ENCODE data around the gene HRH4.

DNA sequence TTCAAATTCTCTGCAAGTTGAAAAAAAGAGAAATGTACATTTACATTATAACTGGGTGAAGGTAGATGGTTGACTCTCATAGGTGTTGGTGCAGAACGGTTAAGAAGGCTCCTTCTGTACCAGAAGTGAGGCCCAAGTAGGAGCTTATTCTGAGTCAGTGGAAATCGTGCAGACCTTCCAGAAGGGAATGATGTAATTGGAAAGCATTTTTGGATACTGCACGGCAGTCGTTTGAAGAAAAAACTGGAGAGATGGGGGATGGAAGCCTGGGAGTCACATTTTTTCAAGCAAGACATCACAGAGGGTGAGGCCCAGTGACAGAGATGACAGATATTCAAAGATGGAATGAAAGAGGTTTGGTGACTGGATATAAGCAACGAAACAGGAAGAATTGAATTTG, 39.4 kb downstream of the HRH4 start:
- TF ChIP-seq, protein P1, sequence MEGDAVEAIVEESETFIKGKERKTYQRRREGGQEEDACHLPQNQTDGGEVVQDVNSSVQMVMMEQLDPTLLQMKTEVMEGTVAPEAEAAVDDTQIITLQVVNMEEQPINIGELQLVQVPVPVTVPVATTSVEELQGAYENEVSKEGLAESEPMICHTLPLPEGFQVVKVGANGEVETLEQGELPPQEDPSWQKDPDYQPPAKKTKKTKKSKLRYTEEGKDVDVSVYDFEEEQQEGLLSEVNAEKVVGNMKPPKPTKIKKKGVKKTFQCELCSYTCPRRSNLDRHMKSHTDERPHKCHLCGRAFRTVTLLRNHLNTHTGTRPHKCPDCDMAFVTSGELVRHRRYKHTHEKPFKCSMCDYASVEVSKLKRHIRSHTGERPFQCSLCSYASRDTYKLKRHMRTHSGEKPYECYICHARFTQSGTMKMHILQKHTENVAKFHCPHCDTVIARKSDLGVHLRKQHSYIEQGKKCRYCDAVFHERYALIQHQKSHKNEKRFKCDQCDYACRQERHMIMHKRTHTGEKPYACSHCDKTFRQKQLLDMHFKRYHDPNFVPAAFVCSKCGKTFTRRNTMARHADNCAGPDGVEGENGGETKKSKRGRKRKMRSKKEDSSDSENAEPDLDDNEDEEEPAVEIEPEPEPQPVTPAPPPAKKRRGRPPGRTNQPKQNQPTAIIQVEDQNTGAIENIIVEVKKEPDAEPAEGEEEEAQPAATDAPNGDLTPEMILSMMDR (optimal IDR thresholded peaks at IDR 0.05 in 1 of 3, IDR thresholded peaks at IDR 0.05 in 1 of 3, conservative IDR thresholded peaks at IDR 0.05 in 1 of 3; ENCODE audit: extremely low read depth in 1 of 3, insufficient read depth in 2 of 3, low read length in 3 of 3) = no peak
- TF ChIP-seq EZH2 (IDR thresholded peaks at IDR 0.05; ENCODE audit: low read length) = no peak

Data from keratinocyte (primary cell).